Right renal cortex interstitium (tissue), 3 donors: ENCODE measurements around the gene DNM2. TPM values are rescaled to one million over a fixed set of nuclear protein-coding genes. Genes with fewer than 3 reads are reported as not detected.

ENCODE experiments used
- DNase-seq, 3 donors: peaks; one replicate each; pipeline ENCODE4 v3.0.0-alpha.2; 2013; ENCODE audit warnings: low read depth in 3 of 3, low spot score in 2 of 3
- polyA plus RNA-seq, 3 donors: library from polyadenylated mRNA; unstranded; fragments of 120-200 nt; gene quantifications; one replicate each; pipeline ENCODE4 v1.2.1, GENCODE V29; 2013; ENCODE audit not compliant: insufficient read length in 3 of 3

The DNM2 gene
- polyA plus RNA-seq, 3 donors: 119 to 129 (median 126) TPM

GRCh38 chr19:10688545-10689280, 29.2 kb upstream of the DNM2 start:
- DNase-seq: no peak

DNA sequence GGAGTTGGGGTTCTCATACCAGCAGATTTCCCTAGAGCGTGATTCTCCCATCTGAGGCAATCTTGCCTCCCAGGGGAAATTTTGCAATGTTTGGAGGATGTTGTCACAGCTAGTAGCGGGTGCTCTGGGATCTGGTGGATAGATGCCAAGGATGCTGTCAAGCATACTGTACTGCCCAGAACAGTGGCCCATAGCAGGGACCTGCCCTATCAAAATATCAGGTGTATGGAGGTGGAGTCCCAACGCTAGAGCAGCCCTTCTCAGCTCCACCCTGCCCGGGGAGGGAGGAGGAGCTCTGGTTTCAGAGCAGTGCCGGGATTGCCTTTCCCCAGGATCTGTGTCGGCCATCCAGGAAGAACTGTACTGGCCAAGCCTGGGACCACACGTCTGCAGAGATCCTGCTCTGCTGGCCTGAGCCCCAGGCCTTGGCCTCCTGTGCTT, 27.5 kb upstream of the DNM2 start:
- no peak for DNase-seq

- DNase-seq: no peak
These were observed 26.5 kb upstream of the DNM2 start for GRCh38 chr19:10691178-10691881.

DNA sequence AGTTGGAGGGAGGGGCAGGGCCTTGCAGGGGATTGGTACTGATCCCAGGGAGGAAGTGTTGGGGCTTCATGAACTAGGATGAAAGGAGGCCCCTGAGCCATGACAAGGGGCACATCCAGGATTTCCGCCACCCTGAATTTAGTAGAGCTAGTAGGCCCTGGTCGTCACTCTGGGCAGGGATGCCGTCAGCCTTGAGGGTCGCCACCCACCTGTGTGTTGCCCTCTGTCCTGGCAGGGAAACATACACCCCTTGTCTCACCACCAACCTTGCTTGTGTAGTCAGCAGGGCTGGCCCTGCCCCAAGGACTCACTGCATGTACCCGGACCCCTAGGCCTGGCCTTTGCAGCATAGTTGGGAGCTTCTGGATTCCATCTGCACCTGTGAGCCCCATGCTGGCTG, 26.0 kb upstream of the DNM2 start:
- no peak for DNase-seq

DNA sequence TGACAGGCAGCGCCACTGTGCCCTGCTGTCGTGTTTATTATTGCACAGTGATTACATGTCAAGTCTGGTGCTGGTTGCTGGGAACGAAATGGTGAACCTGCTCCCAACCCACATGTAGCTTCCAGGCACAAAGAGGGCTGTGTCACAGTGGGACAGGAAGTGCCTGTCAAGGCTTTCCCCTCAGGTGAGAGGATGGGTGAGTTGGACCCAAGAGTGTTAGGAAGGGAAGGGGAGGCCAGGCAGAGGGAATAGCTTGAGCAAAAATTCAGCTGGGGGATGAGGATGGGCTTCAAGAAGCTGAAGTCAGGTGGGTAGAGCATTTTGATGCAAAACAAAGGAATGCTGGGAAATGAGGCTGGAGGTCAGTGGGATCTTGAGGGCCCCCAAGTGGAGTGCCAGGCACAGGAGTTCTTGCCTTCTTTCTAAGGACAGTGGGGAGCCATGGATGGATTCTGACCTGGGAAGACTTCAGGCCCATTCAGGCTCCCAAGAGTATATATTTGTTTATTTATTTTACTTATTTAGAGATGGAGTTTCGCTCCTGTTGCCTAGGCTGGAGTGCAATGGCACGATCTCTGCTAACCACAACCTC, 25.1 kb upstream of the DNM2 start:
- no peak for DNase-seq

DNA sequence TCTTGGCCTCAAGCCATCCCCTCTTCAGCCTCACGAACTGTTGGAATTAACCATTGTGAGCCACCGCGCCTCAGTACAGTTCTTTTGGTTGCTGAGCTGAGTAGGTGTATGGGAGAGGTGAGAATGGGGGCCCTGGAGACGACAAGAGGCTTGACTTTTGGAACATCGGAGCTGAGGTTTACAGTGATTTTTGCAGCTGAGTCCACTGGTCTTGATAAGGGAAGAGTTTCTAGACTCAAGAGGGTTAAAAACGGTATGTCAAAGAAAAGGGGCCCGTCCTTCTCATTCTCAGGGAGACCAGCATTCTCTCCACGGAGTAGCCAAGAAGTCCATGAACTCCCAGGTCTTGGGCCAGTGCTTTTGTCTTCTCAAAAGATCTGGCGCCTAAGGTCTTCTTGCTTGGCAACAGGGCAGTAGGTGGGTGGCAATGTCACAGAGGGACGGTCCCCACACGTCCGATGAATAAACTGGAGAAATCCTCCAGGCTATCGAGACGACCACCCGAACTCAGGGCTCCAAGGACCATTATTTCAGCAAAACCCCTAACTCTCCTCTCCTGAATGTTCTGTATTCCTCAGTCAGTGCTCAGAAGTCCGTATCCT, 23.1 kb upstream of the DNM2 start:
- no peak for DNase-seq

- peak; percentile 73 to 89 (median 82) for DNase-seq
These were observed 22.2 kb upstream of the DNM2 start for GRCh38 chr19:10695401-10696398.

- no peak for DNase-seq
These were observed 18.1 kb upstream of the DNM2 start for GRCh38 chr19:10699650-10700335.

DNA sequence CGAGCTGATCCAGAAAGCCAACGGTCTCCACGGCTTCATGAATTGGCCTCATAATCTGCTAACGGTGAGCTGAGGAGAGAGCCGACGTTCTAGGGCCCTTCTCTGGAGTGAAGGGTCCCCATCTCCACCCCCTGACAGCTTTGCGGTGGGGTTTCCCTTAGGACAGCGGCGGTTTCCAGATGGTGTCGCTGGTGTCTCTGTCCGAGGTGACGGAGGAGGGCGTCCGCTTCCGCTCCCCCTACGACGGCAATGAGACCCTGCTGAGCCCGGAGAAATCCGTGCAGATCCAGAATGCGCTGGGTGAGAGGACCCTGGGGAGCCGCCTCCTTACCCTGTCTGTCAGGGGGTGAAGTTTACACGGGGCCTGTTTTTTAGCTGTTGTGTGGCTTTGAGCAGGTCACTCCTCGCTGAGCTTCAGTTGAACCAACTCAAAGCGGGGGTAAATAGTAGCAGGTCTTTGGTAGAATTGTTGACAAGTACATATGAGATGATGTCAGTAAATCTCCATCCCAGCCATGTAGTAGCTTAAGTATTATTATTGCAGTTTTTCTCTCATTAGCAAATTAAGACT, 15.8 kb upstream of the DNM2 start:
- DNase-seq: no peak

DNA sequence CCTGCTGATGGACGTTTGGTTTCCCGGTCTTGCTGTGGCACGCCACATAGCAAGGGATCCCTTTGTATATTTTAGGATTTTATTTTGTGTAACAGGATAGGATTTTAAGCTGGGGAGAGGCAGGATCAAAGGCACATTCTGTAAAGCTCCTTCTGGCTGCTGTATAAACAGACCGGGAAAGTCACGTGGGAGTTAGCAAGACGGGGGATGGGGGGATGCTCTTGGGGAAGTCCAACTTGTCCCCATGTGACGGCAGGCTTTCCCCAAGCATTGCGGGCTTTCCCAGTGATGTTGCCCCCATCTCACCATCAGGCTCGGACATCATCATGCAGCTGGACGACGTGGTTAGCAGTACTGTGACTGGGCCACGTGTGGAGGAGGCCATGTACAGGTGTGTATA, 10.9 kb upstream of the DNM2 start:
- DNase-seq: no peak

- DNase-seq: no peak
These were observed 10.4 kb upstream of the DNM2 start for GRCh38 chr19:10707440-10707839.

DNA sequence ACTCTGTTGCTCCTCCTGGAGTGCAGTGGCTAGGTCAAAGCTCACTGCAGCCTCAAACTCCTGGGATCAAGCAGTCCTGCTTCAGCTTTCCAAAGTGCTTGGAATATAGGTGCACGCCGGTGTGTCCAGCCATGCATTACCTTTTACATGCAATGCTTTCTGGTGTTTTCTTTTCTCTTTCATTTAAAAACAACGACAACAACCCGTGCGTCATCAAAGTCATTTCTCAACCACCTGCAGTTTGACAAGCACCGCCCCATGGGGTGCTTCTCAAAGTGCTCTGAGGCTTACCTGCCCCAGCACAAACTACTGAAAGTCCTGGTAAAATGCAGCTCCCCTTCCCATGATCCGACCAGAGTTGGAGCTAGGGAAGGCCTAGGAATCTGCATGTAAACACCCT, 9.6 kb upstream of the DNM2 start:
- no peak for DNase-seq

- no peak for DNase-seq
These were observed 5.8 kb upstream of the DNM2 start for GRCh38 chr19:10712045-10712444.

- DNase-seq: no peak
These were observed 5.1 kb upstream of the DNM2 start for GRCh38 chr19:10712754-10713153.

DNA sequence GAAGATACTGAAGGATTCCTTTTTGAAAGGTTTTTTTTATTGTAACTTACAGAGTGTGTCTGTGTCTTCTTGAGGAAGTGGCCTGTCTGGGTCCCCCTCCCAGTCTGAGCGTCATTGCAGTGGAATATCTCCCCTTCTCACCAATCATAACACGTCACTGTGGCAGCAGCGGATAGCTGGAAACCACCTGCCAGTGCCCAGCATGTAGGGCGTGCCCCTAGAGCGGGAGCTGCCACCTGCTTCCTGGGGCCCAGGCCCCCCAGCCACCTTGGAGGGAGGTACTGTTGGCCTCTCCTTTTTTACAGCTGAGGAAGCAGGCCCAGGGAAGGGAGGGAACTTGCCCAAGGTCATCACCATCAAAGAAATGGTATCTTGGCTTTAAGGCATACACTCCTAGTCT, 4.6 kb upstream of the DNM2 start:
- DNase-seq: no peak

GRCh38 chr19:10717054-10717355, 874 bp upstream of the DNM2 start:
- no peak for DNase-seq

GRCh38 chr19:10718205-10719196, 622 bp downstream of the DNM2 start:
- DNase-seq: no peak

DNA sequence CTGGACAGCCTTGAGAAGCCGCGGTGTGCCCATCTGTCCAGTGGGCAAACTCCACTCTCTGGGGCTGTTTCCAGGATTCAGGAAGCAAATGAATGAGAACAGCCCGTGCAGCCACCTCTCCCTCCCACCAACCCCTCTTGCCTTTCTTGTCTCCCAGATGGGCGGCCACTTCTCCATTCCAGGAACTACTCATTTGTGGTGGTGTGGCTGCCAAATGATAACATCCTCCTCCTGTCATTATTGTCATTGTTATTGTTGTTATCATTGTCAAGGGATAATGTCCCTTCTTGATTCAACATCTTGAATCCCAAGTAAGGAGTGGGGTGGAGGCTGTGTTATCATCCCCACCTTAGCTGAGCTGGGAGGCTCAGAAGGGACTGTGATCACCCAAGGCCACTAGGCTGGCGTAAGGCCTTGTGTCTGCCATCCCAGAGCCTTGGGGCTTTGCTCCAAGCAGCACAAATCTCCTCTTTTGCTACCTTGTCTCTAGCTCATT, 1.6 kb downstream of the DNM2 start:
- no peak for DNase-seq
